Stimulated activated CD8-positive, alpha-beta memory T cell treated with anti-CD3 and anti-CD28 coated beads, Interleukin-4, amount 100 ng/mL, for 4 hours (primary cell): Measurements from ENCODE around the gene SORCS3.

Experiments used
- DNase-seq, 2 donors: peaks; one replicate each; pipeline ENCODE4 v3.0.0-alpha.2; 2020; ENCODE audit warnings: low read depth in 2 of 2, low spot score in 1 of 2

SORCS3 gene

GRCh38 chr10:105075031-105075430, 433.9 kb downstream of the SORCS3 start:
- DNase-seq = no peak

GRCh38 chr10:105085980-105086379, 444.9 kb downstream of the SORCS3 start:
- no peak for DNase-seq

GRCh38 chr10:105094048-105094447, 453.0 kb downstream of the SORCS3 start:
- DNase-seq = no peak

GRCh38 chr10:105096316-105096715, 455.2 kb downstream of the SORCS3 start:
- no peak for DNase-seq

- no peak for DNase-seq
These were observed 461.9 kb downstream of the SORCS3 start for GRCh38 chr10:105102977-105103376.

- DNase-seq = no peak
These were observed 463.2 kb downstream of the SORCS3 start for GRCh38 chr10:105104297-105104696.

GRCh38 chr10:105109164-105109563, 468.1 kb downstream of the SORCS3 start:
- DNase-seq = no peak

- no peak for DNase-seq
These were observed 471.8 kb downstream of the SORCS3 start for GRCh38 chr10:105112862-105113261.

- DNase-seq = no peak
These were observed 472.6 kb downstream of the SORCS3 start for GRCh38 chr10:105113666-105114065.

- DNase-seq = no peak
These were observed 480.7 kb downstream of the SORCS3 start for GRCh38 chr10:105121743-105122142.

GRCh38 chr10:105128111-105128510, 487.0 kb downstream of the SORCS3 start:
- no peak for DNase-seq

GRCh38 chr10:105138358-105138757, 497.3 kb downstream of the SORCS3 start:
- no peak for DNase-seq

- DNase-seq = no peak
These were observed 498.3 kb downstream of the SORCS3 start for GRCh38 chr10:105139363-105139896.

GRCh38 chr10:105140600-105140999, 499.5 kb downstream of the SORCS3 start:
- no peak for DNase-seq

- no peak for DNase-seq
These were observed 504.6 kb downstream of the SORCS3 start for GRCh38 chr10:105145711-105146110.

GRCh38 chr10:105146436-105146835, 505.3 kb downstream of the SORCS3 start:
- no peak for DNase-seq

GRCh38 chr10:105148456-105148855, 507.4 kb downstream of the SORCS3 start:
- no peak for DNase-seq

GRCh38 chr10:105148921-105149320, 507.8 kb downstream of the SORCS3 start:
- no peak for DNase-seq

GRCh38 chr10:105149371-105149891, 508.3 kb downstream of the SORCS3 start:
- no peak for DNase-seq

- no peak for DNase-seq
These were observed 509.3 kb downstream of the SORCS3 start for GRCh38 chr10:105150259-105150880.

GRCh38 chr10:105154736-105155135, 513.6 kb downstream of the SORCS3 start:
- DNase-seq = no peak

- DNase-seq = no peak
These were observed 518.2 kb downstream of the SORCS3 start for GRCh38 chr10:105159268-105159667.

- no peak for DNase-seq
These were observed 520.1 kb downstream of the SORCS3 start for GRCh38 chr10:105161149-105161548.
